ENCODE results near the gene SUDS3. TPM values are rescaled to one million over a fixed set of nuclear protein-coding genes. Genes with fewer than 3 reads are reported as not detected.

Gene SUDS3
- total RNA-seq, 1 donor from 2014 or later: 31.0 TPM

DNA sequence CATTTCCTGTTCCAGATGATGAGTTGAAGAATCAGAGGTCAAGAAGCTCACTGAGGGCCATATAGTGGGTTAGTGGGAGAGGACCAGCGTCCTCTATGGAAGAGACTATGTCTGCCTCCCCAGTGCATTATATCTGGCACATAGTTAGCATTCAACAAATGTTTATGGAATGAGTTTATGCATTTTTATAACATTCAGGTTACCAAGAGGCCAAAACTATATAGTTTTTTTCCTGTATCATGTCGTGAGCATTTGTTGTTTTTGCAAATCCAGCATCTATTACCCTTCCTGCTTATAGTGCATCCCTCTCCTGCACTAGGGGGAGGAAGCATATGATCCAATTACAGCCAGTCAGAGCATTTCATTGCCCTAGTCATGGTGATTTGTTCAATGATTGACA lies 60.6 kb downstream of the SUDS3 start:
- H3K9me3 ChIP-seq (ENCODE audit: insufficient read depth, low read depth, low read length): no peaks in the 10 kb centered on the region
- Mint-ChIP-seq H3K4me3 (ENCODE audit: unreplicated experiment) (no peak overlapping the region), H3K36me3 (ENCODE audit: low read depth, unreplicated experiment) (no peaks in the 10 kb centered on the region), H3K27ac (ENCODE audit: unreplicated experiment) (no peak overlapping the region), H3K27me3 (ENCODE audit: low read depth, unreplicated experiment) (no peaks in the 10 kb centered on the region), H3K9me3 (ENCODE audit: unreplicated experiment) (peaks cover 2% of the 10 kb centered on the region), H3K4me1 (ENCODE audit: low read depth, unreplicated experiment) (peaks cover 20% of the 10 kb centered on the region)
- TF ChIP-seq EZH2 (IDR thresholded peaks at IDR 0.05; ENCODE audit: insufficient read depth, low read length): no peak
- TF ChIP-seq, protein P1, sequence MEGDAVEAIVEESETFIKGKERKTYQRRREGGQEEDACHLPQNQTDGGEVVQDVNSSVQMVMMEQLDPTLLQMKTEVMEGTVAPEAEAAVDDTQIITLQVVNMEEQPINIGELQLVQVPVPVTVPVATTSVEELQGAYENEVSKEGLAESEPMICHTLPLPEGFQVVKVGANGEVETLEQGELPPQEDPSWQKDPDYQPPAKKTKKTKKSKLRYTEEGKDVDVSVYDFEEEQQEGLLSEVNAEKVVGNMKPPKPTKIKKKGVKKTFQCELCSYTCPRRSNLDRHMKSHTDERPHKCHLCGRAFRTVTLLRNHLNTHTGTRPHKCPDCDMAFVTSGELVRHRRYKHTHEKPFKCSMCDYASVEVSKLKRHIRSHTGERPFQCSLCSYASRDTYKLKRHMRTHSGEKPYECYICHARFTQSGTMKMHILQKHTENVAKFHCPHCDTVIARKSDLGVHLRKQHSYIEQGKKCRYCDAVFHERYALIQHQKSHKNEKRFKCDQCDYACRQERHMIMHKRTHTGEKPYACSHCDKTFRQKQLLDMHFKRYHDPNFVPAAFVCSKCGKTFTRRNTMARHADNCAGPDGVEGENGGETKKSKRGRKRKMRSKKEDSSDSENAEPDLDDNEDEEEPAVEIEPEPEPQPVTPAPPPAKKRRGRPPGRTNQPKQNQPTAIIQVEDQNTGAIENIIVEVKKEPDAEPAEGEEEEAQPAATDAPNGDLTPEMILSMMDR (IDR thresholded peaks at IDR 0.05; ENCODE audit: insufficient read depth, low read depth, low read length): no peak
- H3K27me3 ChIP-seq (ENCODE audit: insufficient read depth, low read length): no peaks in the 10 kb centered on the region
- no peaks in the 10 kb centered on the region for H4K20me1 ChIP-seq (ENCODE audit: insufficient read depth, low read length)
- FAIRE-seq (no peak), DNase-seq (ENCODE audit: low read depth) (peak; percentile 3)
- H3K4me1 ChIP-seq (ENCODE audit: insufficient read depth, low read length): no peaks in the 10 kb centered on the region
- H3K9ac ChIP-seq (ENCODE audit: low read length): no peak overlapping the region
- H3K4me2 ChIP-seq (ENCODE audit: low read length): peak overlapping the region; percentile 34
- H2AFZ ChIP-seq (ENCODE audit: low read depth, low read length): no peak overlapping the region
- H3K27ac ChIP-seq (ENCODE audit: low read depth, low read length): no peak overlapping the region
- H3K4me3 ChIP-seq (ENCODE audit: insufficient read depth, low read depth, low read length): no peak overlapping the region
- H3K36me3 ChIP-seq (ENCODE audit: insufficient read depth, low read length): no peaks in the 10 kb centered on the region
- H3K79me2 ChIP-seq (ENCODE audit: insufficient read depth, low read length): no peaks in the 10 kb centered on the region

DNA sequence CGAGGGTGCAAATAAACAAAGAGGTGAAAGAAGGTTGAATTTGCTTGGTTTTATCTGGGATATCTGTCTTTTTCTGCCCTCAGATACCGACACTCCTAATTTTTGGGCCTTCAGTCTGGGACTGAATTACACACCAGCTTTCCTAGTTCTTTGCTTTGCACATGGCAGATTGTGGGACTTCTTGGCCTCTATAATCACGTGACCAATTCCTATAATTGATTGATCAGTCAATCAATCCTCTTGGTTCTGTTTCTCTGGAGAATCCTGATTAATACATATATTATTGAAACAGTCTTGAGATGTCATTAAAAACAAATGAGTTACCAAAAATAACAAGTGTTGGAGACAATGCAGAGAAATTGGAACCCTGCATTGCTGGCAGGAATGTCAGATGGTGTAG lies 62.7 kb downstream of the SUDS3 start:
- FAIRE-seq (no peak), DNase-seq (ENCODE audit: low read depth) (no peak)
- H3K4me2 ChIP-seq (ENCODE audit: low read length): no peak overlapping the region
- H3K4me1 ChIP-seq (ENCODE audit: insufficient read depth, low read length): no peaks in the 10 kb centered on the region
- no peak overlapping the region for H2AFZ ChIP-seq (ENCODE audit: low read depth, low read length)
- H3K4me3 Mint-ChIP-seq (ENCODE audit: unreplicated experiment): no peak overlapping the region
- H3K79me2 ChIP-seq (ENCODE audit: insufficient read depth, low read length): no peaks in the 10 kb centered on the region
- no peak overlapping the region for H3K27ac Mint-ChIP-seq (ENCODE audit: unreplicated experiment)
- no peak overlapping the region for H3K27ac ChIP-seq (ENCODE audit: low read depth, low read length)
- H4K20me1 ChIP-seq (ENCODE audit: insufficient read depth, low read length): no peaks in the 10 kb centered on the region
- no peak overlapping the region for H3K4me3 ChIP-seq (ENCODE audit: insufficient read depth, low read depth, low read length)
- no peaks in the 10 kb centered on the region for H3K27me3 Mint-ChIP-seq (ENCODE audit: low read depth, unreplicated experiment)
- H3K9ac ChIP-seq (ENCODE audit: low read length): no peak overlapping the region
- peaks cover 12% of the 10 kb centered on the region for H3K4me1 Mint-ChIP-seq (ENCODE audit: low read depth, unreplicated experiment)
- no peaks in the 10 kb centered on the region for H3K36me3 Mint-ChIP-seq (ENCODE audit: low read depth, unreplicated experiment)
- TF ChIP-seq EZH2 (IDR thresholded peaks at IDR 0.05; ENCODE audit: insufficient read depth, low read length): no peak
- TF ChIP-seq, protein P1 (IDR thresholded peaks at IDR 0.05; ENCODE audit: insufficient read depth, low read depth, low read length): no peak
- no peaks in the 10 kb centered on the region for H3K9me3 Mint-ChIP-seq (ENCODE audit: unreplicated experiment)
- no peaks in the 10 kb centered on the region for H3K9me3 ChIP-seq (ENCODE audit: insufficient read depth, low read depth, low read length)
- no peaks in the 10 kb centered on the region for H3K27me3 ChIP-seq (ENCODE audit: insufficient read depth, low read length)
- no peaks in the 10 kb centered on the region for H3K36me3 ChIP-seq (ENCODE audit: insufficient read depth, low read length)

DNA sequence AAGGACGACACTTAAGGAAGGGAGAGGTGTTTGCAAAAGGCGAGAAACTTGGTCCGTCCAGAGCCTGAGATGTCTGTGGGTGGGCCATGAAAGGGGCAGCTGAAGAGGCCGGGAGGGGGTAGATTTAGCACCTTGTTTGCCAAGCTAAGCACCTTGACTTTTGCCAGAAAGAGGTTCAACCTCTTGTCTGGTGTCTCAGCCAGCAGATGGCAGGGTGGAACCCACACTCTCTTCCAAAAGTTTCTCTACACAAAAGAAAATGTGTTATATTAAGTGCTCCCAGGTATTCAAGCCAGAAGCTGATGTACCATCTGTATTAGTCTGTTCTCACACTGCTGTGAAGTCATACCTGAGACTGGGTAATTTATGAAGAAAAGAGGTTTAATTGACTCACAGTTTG lies 69.9 kb downstream of the SUDS3 start:
- Mint-ChIP-seq H3K9me3 (ENCODE audit: unreplicated experiment) (no peaks in the 10 kb centered on the region), H3K4me1 (ENCODE audit: low read depth, unreplicated experiment) (no peaks in the 10 kb centered on the region), H3K27ac (ENCODE audit: unreplicated experiment) (no peak overlapping the region), H3K36me3 (ENCODE audit: low read depth, unreplicated experiment) (no peaks in the 10 kb centered on the region), H3K27me3 (ENCODE audit: low read depth, unreplicated experiment) (peaks cover 5% of the 10 kb centered on the region), H3K4me3 (ENCODE audit: unreplicated experiment) (no peak overlapping the region)
- no peak overlapping the region for H3K9ac ChIP-seq (ENCODE audit: low read length)
- DNase-seq (ENCODE audit: low read depth) (no peak), FAIRE-seq (no peak)
- no peak overlapping the region for H3K27ac ChIP-seq (ENCODE audit: low read depth, low read length)
- no peaks in the 10 kb centered on the region for H3K27me3 ChIP-seq (ENCODE audit: insufficient read depth, low read length)
- no peak overlapping the region for H3K4me2 ChIP-seq (ENCODE audit: low read length)
- H4K20me1 ChIP-seq (ENCODE audit: insufficient read depth, low read length): no peaks in the 10 kb centered on the region
- no peaks in the 10 kb centered on the region for H3K79me2 ChIP-seq (ENCODE audit: insufficient read depth, low read length)
- no peaks in the 10 kb centered on the region for H3K36me3 ChIP-seq (ENCODE audit: insufficient read depth, low read length)
- TF ChIP-seq, protein P1 (IDR thresholded peaks at IDR 0.05; ENCODE audit: insufficient read depth, low read depth, low read length): no peak
- TF ChIP-seq EZH2 (IDR thresholded peaks at IDR 0.05; ENCODE audit: insufficient read depth, low read length): no peak
- H3K9me3 ChIP-seq (ENCODE audit: insufficient read depth, low read depth, low read length): no peaks in the 10 kb centered on the region
- H3K4me3 ChIP-seq (ENCODE audit: insufficient read depth, low read depth, low read length): no peak overlapping the region
- no peaks in the 10 kb centered on the region for H3K4me1 ChIP-seq (ENCODE audit: insufficient read depth, low read length)
- H2AFZ ChIP-seq (ENCODE audit: low read depth, low read length): no peak overlapping the region

Data from astrocyte (in vitro differentiated cells and primary cell).